Measurements from ENCODE around the gene GNAI1. TPM values are rescaled to one million over a fixed set of nuclear protein-coding genes. Genes with fewer than 3 reads are reported as not detected.

The GNAI1 gene
- total and polyA plus RNA-seq, 2 of the 13 experiments (the other 11 are each of a cell fraction or from before 2014, with no cell fraction given): 3.5 to 5.7 TPM

DNA sequence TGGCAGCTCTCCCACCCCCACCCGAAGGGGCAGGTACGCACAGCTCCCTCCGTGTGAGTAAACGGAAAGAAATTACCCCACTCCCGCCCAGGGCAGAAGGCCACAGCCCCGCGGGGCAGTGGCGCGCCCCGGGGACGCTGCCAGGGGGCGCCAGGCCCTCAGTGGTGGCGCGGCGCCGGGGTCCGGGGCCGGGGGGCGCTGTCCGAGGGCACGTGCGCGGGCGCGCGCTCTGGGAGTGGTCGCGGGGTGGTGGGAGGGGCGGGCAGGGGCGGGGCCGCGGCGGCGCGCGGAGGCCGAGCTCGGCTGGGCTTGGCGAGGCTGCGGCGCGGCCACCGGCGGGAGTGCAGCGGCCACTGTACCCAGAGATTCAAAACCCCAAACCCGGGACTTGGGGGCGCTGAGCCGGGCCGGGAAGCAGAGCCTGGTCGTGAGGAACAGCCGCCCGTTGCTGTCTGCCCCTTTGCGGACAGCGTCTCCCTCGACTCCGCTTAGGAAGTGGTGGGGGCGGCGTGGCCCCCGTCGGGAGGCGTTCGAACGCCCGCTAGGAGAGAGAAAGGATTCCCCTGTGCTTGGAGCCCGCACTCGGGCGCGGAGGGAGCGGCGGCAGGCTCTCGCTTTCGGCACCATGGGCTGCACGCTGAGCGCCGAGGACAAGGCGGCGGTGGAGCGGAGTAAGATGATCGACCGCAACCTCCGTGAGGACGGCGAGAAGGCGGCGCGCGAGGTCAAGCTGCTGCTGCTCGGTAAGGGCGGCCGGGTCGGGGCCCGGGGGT, at the start of gene GNAI1 (continued):
- no peak for TF ChIP-seq ZNF790 (CRISPR knock-in tag; IDR thresholded peaks at IDR 0.05; ENCODE audit: borderline replicate concordance)
- no peak for TF ChIP-seq MED13 (CRISPR knock-in tag; IDR thresholded peaks at IDR 0.05)
- TF ChIP-seq TARDBP (CRISPR knock-in tag; IDR thresholded peaks at IDR 0.05): no peak
- no peak for TF ChIP-seq ARNT (IDR thresholded peaks at IDR 0.05)
- no peak for TF ChIP-seq ZBTB8A (CRISPR knock-in tag; IDR thresholded peaks at IDR 0.05; ENCODE audit: borderline replicate concordance, low read depth)
- peak; percentile 73; the same call in 1 of the 2 replicates for TF ChIP-seq HES4 (CRISPR knock-in tag; IDR thresholded peaks at IDR 0.05; ENCODE audit: borderline replicate concordance)
- TF ChIP-seq BHLHE40 (IDR thresholded peaks at IDR 0.05; ENCODE audit: low read length): peak; percentile 89
- 0 out of 2 replicates have a peak, but pooled peaks have one; percentile 15 for TF ChIP-seq FOXO1 (CRISPR knock-in tag; IDR thresholded peaks at IDR 0.05)
- TF ChIP-seq, protein P1, sequence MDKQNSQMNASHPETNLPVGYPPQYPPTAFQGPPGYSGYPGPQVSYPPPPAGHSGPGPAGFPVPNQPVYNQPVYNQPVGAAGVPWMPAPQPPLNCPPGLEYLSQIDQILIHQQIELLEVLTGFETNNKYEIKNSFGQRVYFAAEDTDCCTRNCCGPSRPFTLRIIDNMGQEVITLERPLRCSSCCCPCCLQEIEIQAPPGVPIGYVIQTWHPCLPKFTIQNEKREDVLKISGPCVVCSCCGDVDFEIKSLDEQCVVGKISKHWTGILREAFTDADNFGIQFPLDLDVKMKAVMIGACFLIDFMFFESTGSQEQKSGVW (CRISPR knock-in tag; IDR thresholded peaks at IDR 0.05; ENCODE audit: borderline replicate concordance): no peak
- no peak for TF ChIP-seq ZFP62 (CRISPR knock-in tag; IDR thresholded peaks at IDR 0.05)
- TF ChIP-seq KDM4B (CRISPR knock-in tag; IDR thresholded peaks at IDR 0.05): no peak
- no peak for TF ChIP-seq PHF20 (CRISPR knock-in tag; IDR thresholded peaks at IDR 0.05)
- TF ChIP-seq, protein P2, sequence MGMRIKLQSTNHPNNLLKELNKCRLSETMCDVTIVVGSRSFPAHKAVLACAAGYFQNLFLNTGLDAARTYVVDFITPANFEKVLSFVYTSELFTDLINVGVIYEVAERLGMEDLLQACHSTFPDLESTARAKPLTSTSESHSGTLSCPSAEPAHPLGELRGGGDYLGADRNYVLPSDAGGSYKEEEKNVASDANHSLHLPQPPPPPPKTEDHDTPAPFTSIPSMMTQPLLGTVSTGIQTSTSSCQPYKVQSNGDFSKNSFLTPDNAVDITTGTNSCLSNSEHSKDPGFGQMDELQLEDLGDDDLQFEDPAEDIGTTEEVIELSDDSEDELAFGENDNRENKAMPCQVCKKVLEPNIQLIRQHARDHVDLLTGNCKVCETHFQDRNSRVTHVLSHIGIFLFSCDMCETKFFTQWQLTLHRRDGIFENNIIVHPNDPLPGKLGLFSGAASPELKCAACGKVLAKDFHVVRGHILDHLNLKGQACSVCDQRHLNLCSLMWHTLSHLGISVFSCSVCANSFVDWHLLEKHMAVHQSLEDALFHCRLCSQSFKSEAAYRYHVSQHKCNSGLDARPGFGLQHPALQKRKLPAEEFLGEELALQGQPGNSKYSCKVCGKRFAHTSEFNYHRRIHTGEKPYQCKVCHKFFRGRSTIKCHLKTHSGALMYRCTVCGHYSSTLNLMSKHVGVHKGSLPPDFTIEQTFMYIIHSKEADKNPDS (CRISPR knock-in tag; IDR thresholded peaks at IDR 0.05): 0 out of 2 replicates have a peak, but pooled peaks have one; percentile 36
- TF ChIP-seq ZNF749 (CRISPR knock-in tag; IDR thresholded peaks at IDR 0.05; ENCODE audit: borderline replicate concordance): 0 out of 2 replicates have a peak, but pooled peaks have one; percentile 43
- 0 out of 2 replicates have a peak, but pooled peaks have one; percentile 32 for TF ChIP-seq YEATS4 (CRISPR knock-in tag; IDR thresholded peaks at IDR 0.05; ENCODE audit: borderline replicate concordance)
- TF ChIP-seq ZNF350 (CRISPR knock-in tag; IDR thresholded peaks at IDR 0.05; ENCODE audit: borderline replicate concordance, low read depth): no peak
- peak; percentile 38; the same call in 1 of the 2 replicates for TF ChIP-seq ZNF724P (CRISPR knock-in tag; IDR thresholded peaks at IDR 0.05; ENCODE audit: borderline replicate concordance)
- no peak for TF ChIP-seq PRPF4 (IDR thresholded peaks at IDR 0.05; ENCODE audit: low read depth, low read length, poor library complexity, severe bottlenecking)
- TF ChIP-seq PRMT3 (CRISPR knock-in tag; IDR thresholded peaks at IDR 0.05; ENCODE audit: borderline replicate concordance, low read depth): 0 out of 2 replicates have a peak, but pooled peaks have one; percentile 39
- TF ChIP-seq ZNF263 (CRISPR knock-in tag; IDR thresholded peaks at IDR 0.05): no peak
- TF ChIP-seq YEATS2 (CRISPR knock-in tag; IDR thresholded peaks at IDR 0.05; ENCODE audit: borderline replicate concordance): no peak
- TF ChIP-seq ZBTB42 (CRISPR knock-in tag; IDR thresholded peaks at IDR 0.05): no peak
- TF ChIP-seq ZNF432 (CRISPR knock-in tag; IDR thresholded peaks at IDR 0.05; ENCODE audit: borderline replicate concordance): no peak
- TF ChIP-seq, protein P3, sequence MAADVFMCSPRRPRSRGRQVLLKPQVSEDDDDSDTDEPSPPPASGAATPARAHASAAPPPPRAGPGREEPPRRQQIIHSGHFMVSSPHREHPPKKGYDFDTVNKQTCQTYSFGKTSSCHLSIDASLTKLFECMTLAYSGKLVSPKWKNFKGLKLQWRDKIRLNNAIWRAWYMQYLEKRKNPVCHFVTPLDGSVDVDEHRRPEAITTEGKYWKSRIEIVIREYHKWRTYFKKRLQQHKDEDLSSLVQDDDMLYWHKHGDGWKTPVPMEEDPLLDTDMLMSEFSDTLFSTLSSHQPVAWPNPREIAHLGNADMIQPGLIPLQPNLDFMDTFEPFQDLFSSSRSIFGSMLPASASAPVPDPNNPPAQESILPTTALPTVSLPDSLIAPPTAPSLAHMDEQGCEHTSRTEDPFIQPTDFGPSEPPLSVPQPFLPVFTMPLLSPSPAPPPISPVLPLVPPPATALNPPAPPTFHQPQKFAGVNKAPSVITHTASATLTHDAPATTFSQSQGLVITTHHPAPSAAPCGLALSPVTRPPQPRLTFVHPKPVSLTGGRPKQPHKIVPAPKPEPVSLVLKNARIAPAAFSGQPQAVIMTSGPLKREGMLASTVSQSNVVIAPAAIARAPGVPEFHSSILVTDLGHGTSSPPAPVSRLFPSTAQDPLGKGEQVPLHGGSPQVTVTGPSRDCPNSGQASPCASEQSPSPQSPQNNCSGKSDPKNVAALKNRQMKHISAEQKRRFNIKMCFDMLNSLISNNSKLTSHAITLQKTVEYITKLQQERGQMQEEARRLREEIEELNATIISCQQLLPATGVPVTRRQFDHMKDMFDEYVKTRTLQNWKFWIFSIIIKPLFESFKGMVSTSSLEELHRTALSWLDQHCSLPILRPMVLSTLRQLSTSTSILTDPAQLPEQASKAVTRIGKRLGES (CRISPR knock-in tag; IDR thresholded peaks at IDR 0.05; ENCODE audit: borderline replicate concordance): no peak
